ENCODE results near the gene ZNF22.

DNA sequence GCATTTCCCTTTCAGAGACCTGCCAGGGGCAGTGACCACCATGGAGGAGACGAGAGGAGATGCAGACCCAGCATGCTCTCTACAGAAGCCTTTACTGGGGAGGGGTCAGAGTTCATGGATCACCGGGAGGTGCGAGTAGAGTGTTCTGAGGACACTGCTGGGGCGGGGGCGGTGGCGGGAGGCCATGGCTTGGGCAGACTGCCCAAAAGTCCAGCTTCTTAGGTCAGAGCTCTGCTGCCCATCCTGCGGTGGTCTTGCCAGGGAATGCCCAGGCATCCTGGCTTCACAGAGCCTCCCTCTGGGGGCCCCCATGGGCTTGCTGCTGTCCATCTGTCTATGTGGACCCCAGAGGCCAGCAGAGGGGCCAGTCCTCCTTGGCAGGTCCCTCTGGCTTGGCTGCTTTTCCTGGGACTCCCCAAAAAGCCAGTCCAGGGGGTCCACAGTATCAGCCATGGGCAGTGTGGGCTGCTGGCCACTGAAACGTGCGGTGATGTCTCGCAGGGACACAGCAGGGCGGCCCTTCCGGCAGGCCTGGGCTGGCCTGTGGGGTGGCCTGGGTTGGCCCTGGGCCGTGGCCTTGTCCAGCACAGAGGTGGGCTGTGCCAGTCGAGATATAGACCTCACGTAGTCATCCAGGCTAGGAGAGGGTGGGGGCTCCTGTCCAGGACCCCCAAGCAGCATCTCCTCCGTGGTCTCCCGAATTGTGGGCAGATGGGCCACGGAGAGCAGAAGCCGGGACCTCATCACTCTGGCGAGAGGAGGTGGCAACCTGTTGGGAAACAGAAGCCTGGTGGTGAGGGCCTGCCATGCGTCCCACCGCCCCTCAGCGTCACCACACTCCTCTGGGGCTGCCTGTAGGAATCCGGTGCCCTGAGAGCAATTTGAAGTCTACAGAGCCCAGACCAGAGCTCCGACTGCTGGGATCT, 23.2 kb upstream of the ZNF22 start:
- TF ChIP-seq CTCF (IDR thresholded peaks at IDR 0.05 in 2 of 3, conservative IDR thresholded peaks at IDR 0.05 in 1 of 3; ENCODE audit: borderline replicate concordance in 1 of 3, insufficient read depth in 1 of 3, low read depth in 2 of 3, low read length in 2 of 3) = no peak
- no peak for TF ChIP-seq POLR2A (IDR thresholded peaks at IDR 0.05; ENCODE audit: borderline replicate concordance, extremely low read depth, insufficient read depth, insufficient read length)
- TF ChIP-seq ZBTB33 (IDR thresholded peaks at IDR 0.05; ENCODE audit: extremely low read depth, insufficient replicate concordance, low read length) = no peak
- TF ChIP-seq ZFX (IDR thresholded peaks at IDR 0.05) = no peak
- no peak for TF ChIP-seq POLR2AphosphoS5 (IDR thresholded peaks at IDR 0.05; ENCODE audit: low read depth, low read length)
- TF ChIP-seq EZH2 (IDR thresholded peaks at IDR 0.05) = no peak
- TF ChIP-seq SRF (IDR thresholded peaks at IDR 0.05; ENCODE audit: low read depth) = no peak
- no peak for TF ChIP-seq SP1 (IDR thresholded peaks at IDR 0.05; ENCODE audit: low read depth)
- no peak for TF ChIP-seq ZNF274 (IDR thresholded peaks at IDR 0.05; ENCODE audit: low read depth, low read length)
- TF ChIP-seq REST (IDR thresholded peaks at IDR 0.05; ENCODE audit: low read depth) = no peak
- TF ChIP-seq CEBPB (IDR thresholded peaks at IDR 0.05; ENCODE audit: low read depth) = no peak
- no peak for TF ChIP-seq FOSL1 (IDR thresholded peaks at IDR 0.05; ENCODE audit: low read depth)
